HG03025 (cell line): ENCODE results near the gene ANAPC13.
A peak's percentile ranks its signal among the peaks of the same experiment; 100 is the strongest.

Experiments used
- ATAC-seq: cut with Tn5 transposase; IDR thresholded peaks from one replicate; pipeline ENCODE4 v1.9.1; 2021; ENCODE audit warnings: mild to moderate bottlenecking, moderate library complexity; ENCODE audit not compliant: unreplicated experiment, low FRiP score

The ANAPC13 gene

GRCh38 chr3:134485718-134486576, at the start of gene ANAPC13, which contains the start of gene CEP63:
TSS of gene ANAPC13 (minus strand) at chr3:134485985. CDS start at chr3:134482904, 3,081 bp downstream.
TSS of gene CEP63 (plus strand) at chr3:134486057. CDS start at chr3:134495321, 9,264 bp downstream.
- peak; percentile 83 for ATAC-seq

- ATAC-seq = no peak
Observed at GRCh38 chr3:134535186-134535970, 49.6 kb upstream of the ANAPC13 start.

GRCh38 chr3:134533493-134533892, 47.7 kb upstream of the ANAPC13 start:
- ATAC-seq = no peak

- no peak for ATAC-seq
Observed at GRCh38 chr3:134527538-134528186, 41.9 kb upstream of the ANAPC13 start.

GRCh38 chr3:134527037-134527436, 41.3 kb upstream of the ANAPC13 start:
- ATAC-seq = no peak

- no peak for ATAC-seq
Observed at GRCh38 chr3:134526319-134526718, 40.5 kb upstream of the ANAPC13 start.

GRCh38 chr3:134525293-134525692, 39.5 kb upstream of the ANAPC13 start:
- ATAC-seq = no peak

GRCh38 chr3:134522541-134522940, 36.8 kb upstream of the ANAPC13 start:
- no peak for ATAC-seq

- ATAC-seq = no peak
Observed at GRCh38 chr3:134517791-134518190, 32.0 kb upstream of the ANAPC13 start.

- ATAC-seq = no peak
Observed at GRCh38 chr3:134516905-134517304, 31.1 kb upstream of the ANAPC13 start.

GRCh38 chr3:134511500-134511899, 25.7 kb upstream of the ANAPC13 start:
- ATAC-seq = no peak

- ATAC-seq = no peak
Observed at GRCh38 chr3:134505485-134505884, 19.7 kb upstream of the ANAPC13 start.

- no peak for ATAC-seq
Observed at GRCh38 chr3:134504132-134504531, 18.3 kb upstream of the ANAPC13 start.

GRCh38 chr3:134503266-134503665, 17.5 kb upstream of the ANAPC13 start:
- ATAC-seq = no peak

GRCh38 chr3:134496471-134497071, 10.8 kb upstream of the ANAPC13 start:
- ATAC-seq = no peak

- ATAC-seq = no peak
Observed at GRCh38 chr3:134495980-134496379, 10.2 kb upstream of the ANAPC13 start.

- ATAC-seq = no peak
Observed at GRCh38 chr3:134494495-134494894, 8.7 kb upstream of the ANAPC13 start.

- no peak for ATAC-seq
Observed at GRCh38 chr3:134487406-134487805, 1.6 kb upstream of the ANAPC13 start.

- ATAC-seq = no peak
Observed at GRCh38 chr3:134486577-134487041, 824 bp upstream of the ANAPC13 start.

GRCh38 chr3:134485075-134485717, 589 bp downstream of the ANAPC13 start:
- peak; percentile 5 for ATAC-seq
